LNCAP (cell line): Measurements from ENCODE around the gene PRDM16.
A peak's percentile ranks its signal among the peaks of the same experiment; 100 is the strongest.

ENCODE experiments used
- CTCF ChIP-seq: fragments of 450-650 bp; IDR thresholded peaks from 2 replicates; pipeline ENCODE4 v1.5.1; 2017; ENCODE audit warnings: mild to moderate bottlenecking

Gene PRDM16

GRCh38 chr1:3405491-3405890, 336.5 kb downstream of the PRDM16 start:
- no peak for TF ChIP-seq CTCF

DNA sequence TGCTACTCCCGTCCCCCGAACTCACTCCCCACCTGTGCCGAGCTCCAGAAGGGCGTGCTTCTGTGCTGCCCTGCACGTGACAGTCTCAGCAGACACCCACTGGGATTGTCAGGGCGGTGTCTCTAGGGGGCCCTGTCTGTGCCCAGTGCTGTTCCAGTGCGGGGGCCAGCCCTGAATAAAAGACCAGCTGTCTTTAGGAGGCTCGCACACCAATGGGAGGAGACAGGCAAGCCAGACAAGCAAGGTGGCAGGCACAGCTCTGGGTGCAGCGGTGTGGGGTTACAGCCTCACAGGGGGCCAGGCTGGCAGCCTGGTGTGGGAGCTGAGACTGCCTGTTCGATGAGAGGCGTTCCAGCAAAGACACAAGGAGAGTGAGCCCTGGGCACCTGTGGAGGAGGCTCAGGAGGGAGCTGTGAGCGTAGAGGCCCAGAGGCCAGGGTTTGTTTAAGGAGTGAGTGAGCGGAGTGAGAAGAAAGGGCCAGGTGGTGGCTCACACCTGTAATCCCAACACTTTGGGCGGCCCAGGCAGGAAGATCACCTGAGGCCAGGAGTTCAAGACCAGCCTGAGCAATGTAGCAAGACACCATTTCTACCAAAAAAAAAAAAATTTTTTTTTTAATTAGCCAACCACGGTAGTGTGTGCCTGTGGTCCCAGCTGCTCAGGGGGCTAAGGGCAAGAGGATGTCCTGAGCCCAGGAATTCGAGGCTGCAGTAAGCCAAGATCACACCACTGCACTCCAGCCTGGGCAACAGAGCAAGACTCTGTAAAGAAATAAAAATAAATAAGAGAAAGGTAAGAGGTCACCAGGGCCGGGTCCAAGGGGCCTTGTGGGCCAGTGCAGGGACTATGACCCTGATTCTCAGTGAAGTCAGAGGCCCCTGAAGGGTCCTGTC, 337.2 kb downstream of the PRDM16 start:
- TF ChIP-seq CTCF = no peak

- no peak for TF ChIP-seq CTCF
Measured at GRCh38 chr1:3407021-3407420, 338.0 kb downstream of the PRDM16 start.

DNA sequence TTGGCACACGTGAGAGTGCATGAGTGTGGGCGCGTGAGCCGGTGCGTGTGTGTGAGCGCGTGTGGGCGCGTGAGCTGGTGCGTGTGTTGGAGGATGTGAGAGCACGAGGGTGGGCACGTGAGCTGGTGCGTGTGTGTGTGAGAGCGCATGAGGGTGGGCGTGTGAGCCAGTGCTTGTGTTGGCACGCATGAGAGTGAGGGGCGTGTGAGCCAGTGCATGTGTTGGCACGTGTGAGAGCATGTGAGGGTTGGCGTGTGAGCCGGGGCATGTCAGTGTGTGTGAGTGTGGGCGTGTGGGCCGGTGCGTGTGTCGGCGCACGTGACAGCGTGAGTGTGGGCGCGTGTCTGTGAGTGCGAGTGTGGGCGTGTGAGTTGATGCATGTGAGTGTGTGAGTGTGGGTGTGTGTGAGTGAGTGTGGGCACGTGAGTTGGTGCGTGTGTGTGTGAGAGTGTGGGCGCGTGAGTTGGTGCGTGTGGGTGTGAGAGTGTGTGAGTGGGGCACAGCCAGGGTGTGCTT, 339.8 kb downstream of the PRDM16 start:
- TF ChIP-seq CTCF = no peak

DNA sequence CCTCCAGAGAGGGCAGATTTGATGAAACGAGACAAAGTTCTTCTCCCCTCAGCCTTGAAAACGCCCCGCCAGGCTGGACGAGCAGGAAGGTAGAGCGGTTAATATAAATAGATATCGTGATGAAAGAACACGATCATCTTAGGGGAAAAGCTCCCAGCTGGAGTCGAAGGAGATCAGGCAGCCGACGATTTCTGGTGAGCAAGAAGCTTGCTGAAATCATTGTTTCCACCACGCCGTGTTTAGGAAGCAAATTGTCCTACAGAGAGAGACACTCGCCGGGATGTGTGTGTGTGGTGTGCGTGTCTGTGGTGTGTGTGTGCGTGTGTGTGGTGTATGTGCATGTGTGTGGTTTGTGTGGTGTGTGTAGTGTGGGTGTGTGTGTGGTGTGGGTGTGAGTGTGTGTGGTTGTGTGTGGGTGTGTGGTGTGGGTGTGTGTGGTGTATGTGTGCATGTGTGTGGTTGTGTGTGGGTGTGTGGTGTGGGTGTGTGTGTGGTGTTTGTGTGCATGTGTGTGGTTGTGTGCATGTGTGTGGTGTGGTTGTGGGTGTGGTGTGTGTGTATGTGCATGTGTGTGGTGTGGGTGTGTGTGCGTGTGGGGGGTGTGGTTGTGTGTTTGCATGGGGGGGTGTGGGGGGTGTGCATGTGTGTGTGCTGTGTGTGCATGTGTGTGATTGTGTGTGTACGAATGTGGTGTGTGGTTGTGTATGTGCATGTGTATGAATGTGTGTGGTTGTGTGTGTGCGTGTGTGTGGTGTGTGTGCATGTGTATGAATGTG, 340.6 kb downstream of the PRDM16 start:
- no peak for TF ChIP-seq CTCF

DNA sequence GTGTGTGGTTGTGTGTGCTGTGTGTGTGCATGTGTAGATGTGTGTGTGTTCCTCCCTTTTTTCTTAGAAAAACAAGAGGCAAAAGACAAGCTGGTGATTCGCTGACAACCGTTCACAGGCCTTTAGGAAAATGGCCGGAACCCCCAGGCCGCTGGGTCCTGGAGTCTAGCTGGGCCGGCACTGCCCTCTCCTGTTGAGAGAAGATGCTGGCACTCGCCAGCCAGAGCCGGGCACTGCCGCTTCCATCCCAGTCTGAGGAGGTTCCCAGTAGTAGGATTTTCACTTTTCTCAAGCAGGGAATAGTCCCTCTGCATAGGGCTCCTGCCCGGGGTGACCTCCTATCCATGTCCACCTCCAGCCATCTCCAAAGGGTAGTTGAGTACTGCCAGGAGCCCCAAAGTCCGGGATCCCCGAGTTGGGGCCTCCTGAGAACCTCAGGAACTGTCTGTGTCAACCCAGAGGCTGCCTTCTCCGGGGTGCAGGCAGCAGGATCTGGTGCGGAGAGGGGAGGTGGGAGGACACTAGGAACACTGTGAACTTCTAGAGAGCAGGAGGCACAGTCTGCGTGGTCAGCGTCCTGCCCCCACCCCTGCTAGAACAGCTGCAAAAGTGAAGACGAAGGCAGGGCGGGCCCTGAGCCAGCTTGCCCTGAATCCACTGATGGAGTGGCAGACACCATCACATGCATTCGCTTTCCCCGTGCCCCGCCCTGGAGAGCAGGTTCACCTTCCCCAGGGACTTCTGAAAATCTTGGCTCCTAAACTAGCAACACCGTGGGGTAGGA, 341.3 kb downstream of the PRDM16 start:
- TF ChIP-seq CTCF = peak; percentile 85

DNA sequence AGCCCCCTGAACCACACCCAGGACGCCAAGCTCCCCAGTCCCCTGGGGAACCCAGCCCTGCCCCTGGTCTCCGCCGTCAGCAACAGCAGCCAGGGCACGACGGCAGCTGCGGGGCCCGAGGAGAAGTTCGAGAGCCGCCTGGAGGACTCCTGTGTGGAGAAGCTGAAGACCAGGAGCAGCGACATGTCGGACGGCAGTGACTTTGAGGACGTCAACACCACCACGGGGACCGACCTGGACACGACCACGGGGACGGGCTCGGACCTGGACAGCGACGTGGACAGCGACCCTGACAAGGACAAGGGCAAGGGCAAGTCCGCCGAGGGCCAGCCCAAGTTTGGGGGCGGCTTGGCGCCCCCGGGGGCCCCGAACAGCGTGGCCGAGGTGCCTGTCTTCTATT, 342.8 kb downstream of the PRDM16 start:
- TF ChIP-seq CTCF = no peak
